Measurements from ENCODE around the gene REEP1. TPM values are rescaled to one million over a fixed set of nuclear protein-coding genes. Genes with fewer than 3 reads are reported as not detected.

The REEP1 gene
- total and polyA plus RNA-seq, 2 of the 13 experiments (the other 11 are each of a cell fraction or from before 2014, with no cell fraction given), result 0.27 TPM; not detected in 1

DNA sequence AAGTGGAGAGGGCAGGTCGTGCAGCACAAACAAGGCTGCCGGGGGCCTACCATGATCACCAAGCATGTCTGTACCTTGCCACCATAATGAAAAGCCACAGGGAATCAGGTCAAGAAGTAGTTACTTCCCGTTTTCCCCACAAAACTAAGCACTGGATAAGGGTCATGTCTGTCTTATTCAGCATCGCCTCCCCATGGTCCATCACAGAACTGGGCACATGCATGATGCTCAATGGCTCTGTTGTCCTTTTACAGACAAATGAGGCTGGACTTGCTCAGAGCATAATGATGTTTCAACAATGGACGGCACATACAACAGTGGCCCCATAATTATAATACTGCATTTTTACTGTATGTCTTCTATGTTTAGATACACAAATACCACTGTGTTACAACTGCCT, 27.5 kb downstream of the REEP1 start:
- no peak for FAIRE-seq
- BruUV-seq (replicated peaks), result no TSS peak

DNA sequence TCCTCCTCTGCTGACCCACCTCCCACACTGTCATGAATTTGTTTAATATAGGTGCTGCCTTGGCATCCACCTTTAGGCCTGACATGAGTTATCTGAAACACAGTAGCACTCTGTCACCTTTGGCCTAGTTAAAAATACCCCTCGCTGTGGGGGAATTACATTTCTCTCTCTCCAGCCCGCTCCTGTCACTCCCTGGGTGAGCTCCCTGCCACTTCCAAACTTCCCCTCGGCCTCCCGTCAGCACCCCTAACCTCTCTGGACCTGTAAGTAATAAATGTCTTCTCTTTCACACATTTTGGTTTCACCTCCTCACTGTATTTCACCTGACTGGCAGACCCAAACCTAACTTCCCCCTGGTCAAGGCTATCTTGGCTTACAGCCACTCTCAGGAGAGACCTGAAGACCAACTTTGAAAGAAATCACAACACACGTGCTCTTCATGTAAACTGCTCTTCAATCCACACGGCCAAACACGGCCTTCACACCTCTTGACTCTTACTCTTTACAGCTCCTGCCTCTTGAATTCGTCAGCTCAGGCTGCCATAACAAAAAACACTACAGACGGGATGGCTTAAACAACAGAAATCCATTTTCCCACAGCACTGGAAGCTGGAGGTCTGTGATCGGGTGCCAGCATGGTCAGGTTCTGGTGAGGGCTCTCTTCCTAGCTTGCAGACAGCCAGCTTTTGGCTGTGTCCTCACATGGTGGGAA, 28.3 kb downstream of the REEP1 start:
- BruUV-seq (replicated peaks), result no TSS peak
- ATAC-seq (no peak), FAIRE-seq (no peak), DNase-seq (ENCODE audit: low spot score) (no peak)
- ChIA-PET CTCF (ENCODE audit: low intra/inter-chr PET ratio, low total read pairs) (no interaction called here), POLR2A (no interaction called here)
- Histone ChIP-seq H3K36me3 (replicated peaks in 1 of 2; ENCODE audit: control insufficient read depth in 1 of 2, insufficient read depth in 2 of 2, low read length in 2 of 2) (no peaks in the 10 kb centered on the region), H3K9me3 (ENCODE audit: low read length) (no peaks in the 10 kb centered on the region), H4K20me1 (ENCODE audit: insufficient read depth, low read length) (no peaks in the 10 kb centered on the region), H2AFZ (ENCODE audit: low read length) (no peak overlapping the region), H3K4me2 (ENCODE audit: low read depth, low read length) (no peak overlapping the region), H3K27me3 (ENCODE audit: control insufficient read depth in 1 of 2, insufficient read depth in 2 of 2, low read length in 2 of 2) (peaks cover 0 to 60% of the 10 kb centered on the region in 2 experiments; a peak in 3 of 5 replicates), H3K9ac (ENCODE audit: insufficient read depth, low read depth, low read length) (no peak overlapping the region), H3K4me3 (replicated peaks in 1 of 3; ENCODE audit: insufficient read depth in 1 of 3, low read depth in 2 of 3, low read length in 3 of 3) (no peak overlapping the region), H3K27ac (ENCODE audit: extremely low read length, insufficient read depth, low read length) (no peak overlapping the region), H3K4me1 (ENCODE audit: insufficient read depth, low read length) (no peaks in the 10 kb centered on the region), H3K79me2 (ENCODE audit: insufficient read depth, low read length) (no peaks in the 10 kb centered on the region)
- intact Hi-C loops (cut with micrococcal nuclease; ENCODE audit: unreplicated experiment) (no loop called here), in situ Hi-C loops (cut with HindIII; ENCODE audit: extremely low pct_ligation_motif_present, low pct_unique_long_range_greater_than_20kb) (no loop called here)
- WGBS (ENCODE audit: low lambda C conversion rate), result 24% methylated on average over 10 of the region's 10 CpGs
- TF ChIP-seq HIC2 (CRISPR knock-in tag; IDR thresholded peaks at IDR 0.05; ENCODE audit: low read depth), result no peak
- no peak for TF ChIP-seq ZNF143 (CRISPR knock-in tag; IDR thresholded peaks at IDR 0.05)
- no peak for TF ChIP-seq YY1 (IDR thresholded peaks at IDR 0.05; ENCODE audit: insufficient read depth, insufficient replicate concordance, low read depth, low read length)
- no peak for TF ChIP-seq DMAP1 (CRISPR knock-in tag; IDR thresholded peaks at IDR 0.05)
- TF ChIP-seq TP53 (CRISPR knock-in tag; conservative IDR thresholded peaks at IDR 0.05), result no peak
- no peak for TF ChIP-seq CCDC6 (CRISPR knock-in tag; IDR thresholded peaks at IDR 0.05)
- TF ChIP-seq ETV5 (CRISPR knock-in tag; IDR thresholded peaks at IDR 0.05; ENCODE audit: borderline replicate concordance), result no peak
- no peak for TF ChIP-seq ADNP (CRISPR knock-in tag; IDR thresholded peaks at IDR 0.05)

More for the DNA sequence above, 27.5 kb downstream of the REEP1 start:
- no peak for DNase-seq (ENCODE audit: low spot score)
- CTCF ChIA-PET (ENCODE audit: low intra/inter-chr PET ratio, low total read pairs), result no interaction called here
- peaks cover under 1 to 61% of the 10 kb centered on the region in 2 experiments; a peak in 3 of 5 replicates for H3K27me3 ChIP-seq (ENCODE audit: control insufficient read depth in 1 of 2, insufficient read depth in 2 of 2, low read length in 2 of 2)
- H3K4me2 ChIP-seq (ENCODE audit: low read depth, low read length), result no peak overlapping the region
- no peak overlapping the region for H3K9ac ChIP-seq (ENCODE audit: insufficient read depth, low read depth, low read length)
- intact Hi-C loops (cut with micrococcal nuclease; ENCODE audit: unreplicated experiment) (no loop called here), in situ Hi-C loops (cut with HindIII; ENCODE audit: extremely low pct_ligation_motif_present, low pct_unique_long_range_greater_than_20kb) (no loop called here)
- no peak overlapping the region for H2AFZ ChIP-seq (ENCODE audit: low read length)
- no peak for ATAC-seq
- no peaks in the 10 kb centered on the region for H3K4me1 ChIP-seq (ENCODE audit: insufficient read depth, low read length)
- H3K79me2 ChIP-seq (ENCODE audit: insufficient read depth, low read length), result no peaks in the 10 kb centered on the region
- 29% methylated on average over 4 of the region's 5 CpGs for WGBS (ENCODE audit: low lambda C conversion rate)
- H3K9me3 ChIP-seq (ENCODE audit: low read length), result no peaks in the 10 kb centered on the region
- no peaks in the 10 kb centered on the region for H4K20me1 ChIP-seq (ENCODE audit: insufficient read depth, low read length)
- no peaks in the 10 kb centered on the region for H3K36me3 ChIP-seq (replicated peaks in 1 of 2; ENCODE audit: control insufficient read depth in 1 of 2, insufficient read depth in 2 of 2, low read length in 2 of 2)
- POLR2A ChIA-PET, result no interaction called here
- no peak overlapping the region for H3K4me3 ChIP-seq (replicated peaks in 1 of 3; ENCODE audit: insufficient read depth in 1 of 3, low read depth in 2 of 3, low read length in 3 of 3)
- TF ChIP-seq CTCF (CRISPR knock-in tag; IDR thresholded peaks at IDR 0.05) (peak; percentile 24; the same call in 1 of the 2 replicates), PAWR (CRISPR knock-in tag; IDR thresholded peaks at IDR 0.05; ENCODE audit: borderline replicate concordance) (no peak)
- H3K27ac ChIP-seq (ENCODE audit: extremely low read length, insufficient read depth, low read length), result no peak overlapping the region
